ENCODE measurements around the gene TENT5A.

DNA sequence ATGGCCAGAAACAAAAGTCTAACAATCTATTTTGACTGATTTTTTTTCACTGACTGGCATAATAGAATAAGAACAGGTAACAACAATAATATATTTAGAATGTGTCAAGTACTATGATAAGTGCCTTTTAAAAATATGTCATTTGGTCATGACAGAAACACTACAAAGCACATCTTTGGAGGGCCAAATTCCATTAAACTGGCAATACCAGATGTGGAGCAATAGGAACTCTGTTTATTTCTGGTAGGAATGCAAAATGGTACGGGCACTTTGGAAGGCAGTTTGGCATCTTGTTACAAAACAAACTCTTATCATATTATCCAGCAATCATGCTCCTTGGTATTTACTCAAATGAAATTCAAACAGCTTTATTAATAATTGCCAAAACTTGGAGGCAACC lies 39.3 kb downstream of the TENT5A start:
- TF ChIP-seq POLR2AphosphoS5 (IDR thresholded peaks at IDR 0.05; ENCODE audit: low read depth, low read length), result no peak
- TF ChIP-seq FOXP2 (optimal IDR thresholded peaks at IDR 0.05; ENCODE audit: borderline replicate concordance, extremely low read depth, extremely low read length, insufficient read depth), result no peak
- no peak for TF ChIP-seq SIN3A (IDR thresholded peaks at IDR 0.05; ENCODE audit: borderline replicate concordance, insufficient read depth, low read length)

Data from PFSK-1 (cell line).